ENCODE results near the gene NEIL1.
A peak's percentile ranks its signal among the peaks of the same experiment; 100 is the strongest.
"Not testable (repeated sequence)": the region's sequence is repeated elsewhere in the genome, so short reads cannot be mapped to it uniquely, and the experiment has no call there.

NEIL1 gene, protein sequence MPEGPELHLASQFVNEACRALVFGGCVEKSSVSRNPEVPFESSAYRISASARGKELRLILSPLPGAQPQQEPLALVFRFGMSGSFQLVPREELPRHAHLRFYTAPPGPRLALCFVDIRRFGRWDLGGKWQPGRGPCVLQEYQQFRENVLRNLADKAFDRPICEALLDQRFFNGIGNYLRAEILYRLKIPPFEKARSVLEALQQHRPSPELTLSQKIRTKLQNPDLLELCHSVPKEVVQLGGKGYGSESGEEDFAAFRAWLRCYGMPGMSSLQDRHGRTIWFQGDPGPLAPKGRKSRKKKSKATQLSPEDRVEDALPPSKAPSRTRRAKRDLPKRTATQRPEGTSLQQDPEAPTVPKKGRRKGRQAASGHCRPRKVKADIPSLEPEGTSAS

DNA sequence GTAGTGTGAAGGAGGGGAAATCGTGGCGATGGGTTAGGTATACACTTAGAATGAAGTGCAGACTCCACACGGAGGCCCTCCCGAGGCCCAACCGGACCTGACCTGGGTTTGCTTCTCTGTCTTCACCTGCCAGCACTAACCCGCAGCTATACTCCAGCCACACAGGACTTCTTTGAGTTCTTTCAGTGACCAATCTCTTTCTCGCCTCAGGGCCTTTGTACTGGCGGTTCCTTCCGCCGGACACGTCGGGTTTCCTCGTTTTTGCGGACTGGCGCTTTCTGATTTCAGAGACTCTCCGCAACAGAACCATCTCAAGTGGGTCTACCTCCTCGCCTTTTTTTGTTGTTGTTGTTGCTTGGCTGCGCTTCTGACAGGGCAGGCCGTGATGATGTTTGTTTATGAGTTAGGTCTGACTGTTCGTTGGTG, at the start of gene NEIL1:
Gene NEIL1, plus strand, starts transcription at position 244 of the 426 bp plus-strand sequence. CDS start 1,867 bp downstream, outside the sequence.
- H3K27ac Mint-ChIP-seq = peak within 1 kb of the TSS; percentile 81
- ATAC-seq (no peak), DNase-seq (ENCODE audit: low spot score in 2 of 2) (no peak)
- H3K4me1 Mint-ChIP-seq = peaks cover 39% of the 10 kb centered on the region
- H3K4me3 Mint-ChIP-seq = peak within 1 kb of the TSS; percentile 81
- H3K9me3 Mint-ChIP-seq = peaks cover 4% of the 10 kb centered on the region
- peaks cover 19% of the 10 kb centered on the region for H3K36me3 Mint-ChIP-seq

DNA sequence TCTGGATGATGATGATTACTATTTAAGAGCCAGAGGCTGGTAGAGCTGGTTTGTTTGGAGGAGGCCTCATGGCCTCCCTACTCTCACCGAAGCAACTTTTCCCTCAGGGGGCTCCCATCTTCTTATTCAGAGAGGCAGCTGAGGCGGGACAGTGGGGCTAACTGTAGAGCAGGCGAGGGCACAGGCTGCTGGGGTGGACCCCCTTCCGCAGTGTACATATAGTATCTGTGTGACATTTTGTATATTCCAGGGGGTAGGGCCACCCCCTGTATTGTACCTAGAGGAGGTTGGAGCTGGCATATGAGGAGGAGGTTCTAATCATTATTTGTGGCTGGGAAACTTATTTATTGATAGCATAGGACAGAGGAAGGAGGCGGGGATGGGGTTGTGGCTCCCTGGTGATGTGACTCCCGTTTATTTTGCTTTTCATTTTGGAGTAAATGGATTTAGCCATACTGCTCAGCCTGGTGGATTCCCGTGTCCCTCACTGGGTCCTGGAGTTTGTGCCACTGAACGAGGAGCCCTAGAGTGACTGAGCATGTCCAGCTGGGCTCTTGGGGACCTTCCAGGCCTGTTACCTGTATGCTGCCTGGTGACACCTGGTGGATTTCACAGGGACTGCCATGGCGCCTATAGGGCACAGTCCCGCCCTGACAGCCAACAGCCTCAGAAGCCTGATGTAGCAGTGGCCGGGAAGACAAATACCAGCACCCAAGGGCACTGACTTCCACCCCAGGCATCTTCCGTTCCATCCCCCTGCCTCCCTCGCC, 48.1 kb upstream of the NEIL1 start:
- not testable (repeated sequence) for DNase-seq (ENCODE audit: low spot score in 2 of 2); H3K4me1 Mint-ChIP-seq; H3K4me3 Mint-ChIP-seq; H3K9me3 Mint-ChIP-seq; H3K36me3 Mint-ChIP-seq; H3K27ac Mint-ChIP-seq
- ATAC-seq = peak; percentile 95

DNA sequence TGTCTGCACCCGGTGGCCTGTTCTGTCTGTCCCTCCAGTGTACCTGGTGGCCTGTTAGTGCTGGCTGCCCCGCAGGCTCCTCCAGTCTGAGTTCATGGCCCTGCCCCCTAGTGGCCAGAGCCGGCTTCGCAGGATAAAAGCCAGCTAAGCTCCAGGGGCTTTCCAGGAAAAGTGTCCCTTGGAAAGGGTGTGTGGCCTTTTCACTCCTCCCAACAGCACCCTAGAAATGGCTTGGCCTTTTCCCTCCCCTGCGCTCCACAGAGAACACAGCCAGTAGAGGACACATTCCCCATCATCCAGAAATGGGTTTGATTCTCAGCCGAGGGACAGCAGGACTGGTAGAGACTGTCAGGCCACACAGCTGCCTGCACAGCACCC, 47.5 kb upstream of the NEIL1 start:
- ATAC-seq (peak; percentile 93), DNase-seq (ENCODE audit: low spot score in 2 of 2) (peak; percentile 59 to 80)
- not testable (repeated sequence) for H3K4me3 Mint-ChIP-seq, H3K36me3 Mint-ChIP-seq, H3K9me3 Mint-ChIP-seq, H3K27ac Mint-ChIP-seq, H3K4me1 Mint-ChIP-seq

DNA sequence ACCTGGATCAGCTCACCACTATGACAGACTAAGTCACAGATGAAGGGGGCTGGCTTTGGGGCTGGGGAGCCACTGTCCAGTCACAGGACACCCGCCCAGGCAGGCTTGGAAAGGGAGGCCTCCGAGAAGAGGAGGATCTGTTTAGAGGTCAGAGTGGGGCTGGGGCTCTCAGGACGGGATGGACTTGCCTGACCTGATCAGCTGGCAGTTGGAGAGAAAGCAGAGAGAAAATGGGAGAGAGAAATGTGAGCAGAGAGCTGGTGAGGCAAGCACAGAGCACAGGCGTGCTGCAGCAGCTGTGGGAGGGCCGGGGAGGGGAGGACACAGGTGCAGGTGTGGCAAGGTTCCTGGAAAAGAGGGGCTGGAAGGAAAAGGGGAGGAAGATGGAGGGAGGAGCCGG, 46.8 kb upstream of the NEIL1 start:
- not testable (repeated sequence) for ATAC-seq; DNase-seq (ENCODE audit: low spot score in 2 of 2); H3K9me3 Mint-ChIP-seq; H3K27ac Mint-ChIP-seq; H3K4me3 Mint-ChIP-seq; H3K36me3 Mint-ChIP-seq; H3K4me1 Mint-ChIP-seq

DNA sequence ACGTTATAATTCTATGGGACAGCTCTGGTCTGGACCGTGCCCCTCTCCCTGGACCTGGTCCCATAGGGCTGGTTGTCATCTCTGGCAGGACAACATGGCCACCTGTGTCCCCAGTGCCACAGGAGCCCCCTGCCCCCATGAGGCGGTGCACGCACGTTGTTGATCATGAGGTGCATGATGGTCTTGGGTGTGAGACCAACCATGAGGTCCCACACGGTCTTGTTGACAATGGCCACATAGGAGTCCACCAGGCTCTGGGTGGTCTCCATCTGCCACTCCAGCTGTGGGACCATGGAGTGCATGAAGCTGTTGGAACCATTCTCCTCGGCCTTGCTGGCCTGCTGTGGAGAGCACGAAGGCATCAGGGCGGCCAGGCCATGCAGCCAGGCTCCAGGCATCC, 44.5 kb upstream of the NEIL1 start:
- no peak for DNase-seq (ENCODE audit: low spot score in 2 of 2)
- no peak for ATAC-seq
- H3K36me3 Mint-ChIP-seq = no peaks in the 10 kb centered on the region
- H3K9me3 Mint-ChIP-seq = no peaks in the 10 kb centered on the region
- H3K4me3 Mint-ChIP-seq = no peak overlapping the region
- H3K4me1 Mint-ChIP-seq = no peaks in the 10 kb centered on the region
- H3K27ac Mint-ChIP-seq = no peak overlapping the region

DNA sequence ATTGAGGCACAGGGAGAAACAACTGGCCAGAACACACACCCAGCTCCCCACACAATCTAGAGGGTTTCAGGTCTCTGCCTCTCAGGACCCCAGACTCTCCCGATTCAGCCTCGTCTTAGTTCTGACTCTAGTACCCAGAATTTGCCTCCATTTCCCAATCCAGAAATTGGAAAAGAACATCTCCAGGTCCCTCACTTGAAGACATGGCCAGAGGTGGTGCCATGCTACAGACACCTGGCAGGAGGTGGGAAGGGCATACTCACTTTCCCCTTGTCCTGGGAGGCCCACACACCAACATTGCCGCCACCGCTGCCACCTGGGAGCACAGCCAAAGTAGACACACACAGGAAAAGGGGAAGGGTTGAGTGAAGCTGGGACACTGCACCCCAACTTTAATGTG, 44.1 kb upstream of the NEIL1 start:
- not testable (repeated sequence) for H3K27ac Mint-ChIP-seq; H3K4me3 Mint-ChIP-seq; ATAC-seq; H3K9me3 Mint-ChIP-seq; H3K4me1 Mint-ChIP-seq; H3K36me3 Mint-ChIP-seq; DNase-seq (ENCODE audit: low spot score in 2 of 2)

DNA sequence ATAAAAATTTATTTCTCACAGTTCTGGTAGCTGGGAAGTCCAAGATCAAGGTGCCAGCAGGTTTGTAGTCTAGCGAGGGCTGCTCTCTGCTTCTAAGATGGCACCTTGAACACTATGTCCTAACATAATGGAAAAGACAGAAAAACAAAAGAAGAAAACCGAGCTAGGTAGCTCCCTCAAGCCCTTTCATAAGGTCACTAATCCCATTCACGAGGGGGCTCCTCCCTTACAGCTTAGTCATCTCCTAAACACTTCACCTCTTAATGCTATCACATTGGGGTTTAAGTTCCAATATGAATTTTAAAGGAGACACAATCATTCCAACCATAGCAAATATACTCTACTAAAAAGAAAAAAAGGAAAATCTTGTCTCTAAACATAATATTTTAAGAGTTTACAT, 40.7 kb upstream of the NEIL1 start:
- no peaks in the 10 kb centered on the region for H3K9me3 Mint-ChIP-seq
- DNase-seq (ENCODE audit: low spot score in 2 of 2) = no peak

DNA sequence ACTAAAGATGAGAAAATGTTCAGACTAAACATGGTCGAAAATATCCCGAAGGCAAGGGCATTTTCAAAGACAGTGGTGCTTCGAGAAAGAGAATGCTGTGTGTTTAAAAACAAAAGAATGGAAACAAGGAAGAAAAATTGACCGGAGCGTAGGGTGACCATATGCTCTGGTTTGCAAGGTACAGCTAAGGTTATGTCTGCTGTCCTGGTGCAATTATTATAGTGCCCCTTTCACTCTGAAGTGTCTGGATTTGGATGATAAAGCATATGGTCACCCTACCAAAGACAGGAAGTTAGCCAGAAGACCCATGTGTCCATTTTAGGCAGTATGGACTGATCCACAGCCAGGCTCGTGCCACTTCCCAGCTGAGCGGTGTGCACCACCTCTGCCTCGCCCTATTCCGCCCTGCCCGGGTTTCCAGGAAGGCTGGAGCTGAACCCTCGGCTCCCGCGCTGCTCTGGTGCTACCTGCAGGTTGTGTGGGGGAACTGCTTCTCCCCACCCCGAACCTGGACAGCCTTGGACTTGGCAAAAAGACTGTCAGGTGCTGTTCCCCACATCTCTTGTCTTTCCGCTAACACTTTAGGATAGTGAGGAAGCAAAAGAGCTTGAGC, 39.0 kb upstream of the NEIL1 start:
- no peak for DNase-seq (ENCODE audit: low spot score in 2 of 2)
- no peak overlapping the region for H3K4me3 Mint-ChIP-seq
- H3K36me3 Mint-ChIP-seq = no peaks in the 10 kb centered on the region
- H3K9me3 Mint-ChIP-seq = no peaks in the 10 kb centered on the region
- peaks cover 6% of the 10 kb centered on the region for H3K4me1 Mint-ChIP-seq
- ATAC-seq = peak; percentile 53
- no peak overlapping the region for H3K27ac Mint-ChIP-seq

More for the DNA sequence above, 40.7 kb upstream of the NEIL1 start:
- ATAC-seq = no peak
- no peak overlapping the region for H3K27ac Mint-ChIP-seq
- no peak overlapping the region for H3K4me3 Mint-ChIP-seq
- H3K4me1 Mint-ChIP-seq = no peaks in the 10 kb centered on the region
- H3K36me3 Mint-ChIP-seq = no peaks in the 10 kb centered on the region

DNA sequence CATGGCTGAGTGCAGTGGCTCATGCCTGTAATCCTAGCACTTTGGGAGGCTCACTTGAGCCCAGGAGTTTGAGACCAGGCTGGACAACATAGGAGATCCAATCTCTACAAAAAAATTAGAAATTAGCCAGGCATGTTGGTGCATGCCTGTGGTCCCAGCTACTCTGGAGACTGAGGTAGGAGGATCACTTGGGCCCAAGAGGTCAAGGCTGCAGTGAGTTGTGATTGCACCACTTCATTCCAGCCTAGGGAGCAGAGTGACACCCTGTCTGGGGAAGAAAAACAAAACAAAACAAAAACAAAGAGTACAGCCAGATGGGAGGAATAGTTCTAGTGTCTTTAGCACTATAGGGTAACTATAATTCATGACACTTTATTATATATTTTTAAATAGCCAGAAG, 37.1 kb upstream of the NEIL1 start:
- Mint-ChIP-seq H3K4me1 (peaks cover 15% of the 10 kb centered on the region), H3K9me3 (no peaks in the 10 kb centered on the region), H3K27ac (no peak overlapping the region), H3K4me3 (no peak overlapping the region), H3K36me3 (no peaks in the 10 kb centered on the region)
- DNase-seq (ENCODE audit: low spot score in 2 of 2) (no peak), ATAC-seq (no peak)

DNA sequence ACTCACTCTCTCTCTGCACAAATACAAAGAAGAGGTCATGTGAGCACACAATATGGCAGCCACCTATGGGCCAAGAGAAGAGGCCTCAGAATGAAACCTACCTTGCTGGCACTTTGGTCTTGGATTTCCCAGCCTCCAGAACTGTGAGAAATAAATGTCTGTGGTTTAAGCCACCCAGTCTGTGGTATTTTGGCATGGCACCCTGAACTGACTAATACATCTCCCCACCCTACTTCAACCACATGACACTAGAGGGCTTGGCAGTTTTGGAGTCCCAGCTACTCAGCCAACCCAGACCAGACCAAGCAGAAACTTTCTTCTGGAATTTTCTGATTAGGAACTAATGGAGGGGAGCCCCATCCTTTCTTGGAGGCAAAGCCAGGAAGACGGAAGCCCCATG, 34.3 kb upstream of the NEIL1 start:
- not testable (repeated sequence) for H3K9me3 Mint-ChIP-seq; H3K4me3 Mint-ChIP-seq; H3K27ac Mint-ChIP-seq; H3K36me3 Mint-ChIP-seq; DNase-seq (ENCODE audit: low spot score in 2 of 2)
- H3K4me1 Mint-ChIP-seq = peaks cover 15% of the 10 kb centered on the region
- peak; percentile 57 for ATAC-seq

DNA sequence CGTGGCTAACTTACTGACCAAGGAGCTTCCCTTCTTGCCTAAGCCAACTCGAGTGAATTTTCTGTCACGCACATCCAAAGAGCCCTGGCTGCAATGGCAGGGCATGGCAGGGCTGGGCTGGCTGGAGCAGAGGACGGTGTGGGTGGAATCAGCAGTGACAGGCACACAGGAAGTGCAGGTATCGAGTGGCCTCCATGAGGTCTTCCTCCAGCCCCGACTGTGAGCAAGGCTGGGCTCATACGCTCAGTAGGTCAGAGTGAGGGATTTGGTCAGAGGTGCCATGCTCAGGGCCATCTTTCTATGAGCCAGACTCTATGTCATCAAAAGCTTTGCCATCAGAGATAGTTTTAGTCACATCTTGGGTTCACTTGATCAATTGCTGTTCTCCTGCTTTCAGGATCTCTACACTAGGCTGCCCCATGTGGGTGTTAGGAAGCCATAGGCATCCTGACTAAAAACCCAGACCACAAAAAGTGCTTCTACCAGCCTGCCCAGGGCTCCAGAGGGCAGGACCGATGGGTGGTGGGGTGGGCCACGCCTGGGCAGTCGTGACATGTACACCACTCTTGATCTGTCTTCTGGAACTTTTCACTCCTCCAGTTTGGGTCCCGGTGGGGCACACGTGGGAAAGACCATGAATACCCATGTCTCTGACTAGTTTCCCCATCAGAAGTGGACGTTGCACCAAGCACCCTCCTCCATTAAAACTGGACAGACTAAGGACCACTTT, 33.6 kb upstream of the NEIL1 start:
- H3K36me3 Mint-ChIP-seq = no peaks in the 10 kb centered on the region
- ATAC-seq (peak; percentile 89), DNase-seq (ENCODE audit: low spot score in 2 of 2) (no peak)
- no peak overlapping the region for H3K27ac Mint-ChIP-seq
- no peak overlapping the region for H3K4me3 Mint-ChIP-seq
- H3K9me3 Mint-ChIP-seq = no peaks in the 10 kb centered on the region
- peaks cover 15% of the 10 kb centered on the region for H3K4me1 Mint-ChIP-seq

DNA sequence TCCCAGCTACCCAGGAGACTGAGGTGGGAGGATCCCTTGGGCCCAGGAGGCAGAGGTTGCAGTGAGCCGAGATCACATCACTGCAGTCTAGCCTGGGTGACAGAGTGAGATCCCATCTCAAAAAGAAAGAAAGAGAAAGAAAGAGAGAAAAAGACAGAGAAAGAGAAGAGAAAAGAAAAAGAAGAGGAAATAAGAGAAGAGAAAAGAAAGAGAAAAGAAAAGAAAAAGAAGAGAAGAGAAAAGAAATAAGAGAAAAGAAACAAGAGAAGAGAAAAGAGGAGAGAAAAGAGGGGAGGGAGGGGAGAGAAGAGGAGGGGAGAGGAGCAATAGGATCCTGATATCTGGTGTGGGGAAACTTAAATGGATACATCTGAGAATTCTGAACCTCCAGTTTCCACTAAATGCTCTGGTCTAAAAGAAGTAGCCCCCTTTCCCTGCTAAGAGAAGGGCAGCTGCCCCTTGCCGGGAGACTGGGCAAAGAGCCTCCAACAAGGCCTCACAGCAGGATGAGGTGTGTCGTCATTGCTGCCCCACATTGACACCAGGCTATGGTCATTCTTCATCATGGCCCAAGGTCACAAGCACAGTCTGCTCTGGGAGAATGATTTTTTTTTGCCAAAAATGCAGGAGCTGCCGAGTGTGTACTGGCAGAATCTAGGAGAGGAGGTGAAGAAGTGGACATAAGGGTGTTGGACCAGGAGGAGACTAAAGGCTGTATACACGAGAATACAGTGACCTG, 32.1 kb upstream of the NEIL1 start:
- H3K27ac Mint-ChIP-seq = no peak overlapping the region
- H3K4me3 Mint-ChIP-seq = no peak overlapping the region
- no peak for ATAC-seq

DNA sequence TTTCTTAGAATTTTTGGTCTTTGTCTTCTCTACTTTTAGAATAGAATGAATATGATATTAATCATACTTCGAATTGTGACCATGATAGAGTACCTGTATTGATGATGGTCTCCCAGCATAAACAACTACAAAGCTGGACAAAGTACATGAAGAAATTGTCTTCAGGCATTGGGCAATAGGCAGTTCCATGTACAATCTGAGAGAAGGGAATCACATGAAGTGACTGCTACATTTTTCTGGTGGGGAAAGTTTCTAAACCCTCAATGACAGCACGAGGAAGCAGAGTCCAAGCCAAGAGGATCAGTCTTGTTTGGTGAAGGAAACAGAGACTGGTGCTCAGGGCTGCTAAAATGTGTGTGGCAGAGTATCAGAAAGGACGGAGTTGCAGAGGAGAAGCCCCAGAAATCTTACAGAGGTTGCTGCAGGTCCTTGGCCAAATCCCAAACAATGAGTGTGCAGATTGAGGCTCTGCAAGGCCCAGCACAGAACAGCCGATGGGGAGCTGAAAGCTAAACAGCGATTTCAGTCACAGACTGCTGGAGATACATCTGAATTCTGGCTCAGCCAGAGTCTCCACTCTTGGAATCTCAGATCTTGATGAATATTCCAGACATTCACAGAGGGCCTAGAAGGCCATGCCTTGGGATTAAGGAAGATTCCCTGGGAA, 27.5 kb upstream of the NEIL1 start:
- not testable (repeated sequence) for H3K4me1 Mint-ChIP-seq; H3K27ac Mint-ChIP-seq; H3K36me3 Mint-ChIP-seq; ATAC-seq; H3K4me3 Mint-ChIP-seq; H3K9me3 Mint-ChIP-seq; DNase-seq (ENCODE audit: low spot score in 2 of 2)

More for the DNA sequence above, 32.1 kb upstream of the NEIL1 start:
- Mint-ChIP-seq H3K36me3 (no peaks in the 10 kb centered on the region), H3K4me1 (peaks cover 15% of the 10 kb centered on the region), H3K9me3 (no peaks in the 10 kb centered on the region)
- no peak for DNase-seq (ENCODE audit: low spot score in 2 of 2)

DNA sequence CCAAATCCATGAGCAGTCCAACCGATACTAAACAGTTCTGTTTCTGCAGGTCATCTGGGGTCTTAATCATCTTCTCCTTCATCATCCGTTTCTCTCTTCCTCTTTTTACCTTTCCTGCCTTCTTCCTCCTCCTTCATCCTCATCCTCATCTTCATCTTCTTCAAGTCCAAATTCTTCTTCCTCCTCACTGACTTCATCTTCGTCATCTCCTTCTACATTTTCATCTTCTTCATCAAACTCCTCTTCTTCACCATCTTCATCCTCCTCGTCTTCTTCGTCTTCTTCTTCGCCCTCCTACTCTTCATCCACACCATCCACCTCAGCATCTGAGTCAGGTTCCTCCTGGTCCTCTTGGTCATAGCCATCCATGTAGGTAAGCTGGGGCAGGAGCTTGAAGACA, 25.1 kb upstream of the NEIL1 start:
- Mint-ChIP-seq H3K4me3 (no peak overlapping the region), H3K36me3 (no peaks in the 10 kb centered on the region), H3K9me3 (no peaks in the 10 kb centered on the region), H3K4me1 (no peaks in the 10 kb centered on the region), H3K27ac (no peak overlapping the region)
- ATAC-seq (no peak), DNase-seq (ENCODE audit: low spot score in 2 of 2) (no peak)

All from stimulated activated effector memory CD8-positive, alpha-beta T cell treated with anti-CD3 and anti-CD28 coated beads, Interleukin-12 subunit alpha, Interleukin-12 subunit beta, amount 100 ng/mL, for 72 hours (primary cell).